ENCODE results near the gene TCL1A. TPM values are rescaled to one million over a fixed set of nuclear protein-coding genes. Genes with fewer than 3 reads are reported as not detected.

Gene TCL1A
- total RNA-seq, 1 donor from 2014 or later = not detected

DNA sequence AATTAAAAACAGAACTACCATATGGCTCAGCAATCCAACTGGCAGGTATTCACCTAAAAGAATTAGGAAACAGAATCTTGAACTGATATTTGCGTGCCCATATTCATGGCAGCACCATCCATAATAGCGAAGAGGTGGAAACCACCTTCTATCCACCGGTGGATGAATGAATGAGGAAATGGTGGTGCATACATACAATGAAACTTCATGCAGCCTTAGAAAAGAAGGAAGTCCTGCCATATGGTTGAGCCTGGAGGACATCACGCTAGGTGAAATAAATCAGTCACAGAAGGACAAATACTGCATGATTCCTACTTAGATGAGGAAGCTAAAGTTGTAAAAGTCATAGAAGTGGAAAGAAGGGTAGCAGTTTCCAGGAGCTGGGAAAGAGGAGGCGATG is 6.6 kb downstream of the TCL1A start:
- Histone ChIP-seq H3K27ac (no peak overlapping the region), H3K4me1 (no peaks in the 10 kb centered on the region), H3K4me3 (no peak overlapping the region), H3K27me3 (no peaks in the 10 kb centered on the region), H3K9me3 (no peaks in the 10 kb centered on the region), H3K36me3 (no peaks in the 10 kb centered on the region)
- DNase-seq (ENCODE audit: extremely low spot score in 2 of 2) = no peak
- intact Hi-C loops (cut with DNase I) = no loop called here
- TF ChIP-seq POLR2A (IDR thresholded peaks at IDR 0.05) (no peak), POLR2AphosphoS5 (IDR thresholded peaks at IDR 0.05; ENCODE audit: insufficient read depth in 1 of 2, low read depth in 1 of 2) (no peak)
- TF ChIP-seq, protein P1, sequence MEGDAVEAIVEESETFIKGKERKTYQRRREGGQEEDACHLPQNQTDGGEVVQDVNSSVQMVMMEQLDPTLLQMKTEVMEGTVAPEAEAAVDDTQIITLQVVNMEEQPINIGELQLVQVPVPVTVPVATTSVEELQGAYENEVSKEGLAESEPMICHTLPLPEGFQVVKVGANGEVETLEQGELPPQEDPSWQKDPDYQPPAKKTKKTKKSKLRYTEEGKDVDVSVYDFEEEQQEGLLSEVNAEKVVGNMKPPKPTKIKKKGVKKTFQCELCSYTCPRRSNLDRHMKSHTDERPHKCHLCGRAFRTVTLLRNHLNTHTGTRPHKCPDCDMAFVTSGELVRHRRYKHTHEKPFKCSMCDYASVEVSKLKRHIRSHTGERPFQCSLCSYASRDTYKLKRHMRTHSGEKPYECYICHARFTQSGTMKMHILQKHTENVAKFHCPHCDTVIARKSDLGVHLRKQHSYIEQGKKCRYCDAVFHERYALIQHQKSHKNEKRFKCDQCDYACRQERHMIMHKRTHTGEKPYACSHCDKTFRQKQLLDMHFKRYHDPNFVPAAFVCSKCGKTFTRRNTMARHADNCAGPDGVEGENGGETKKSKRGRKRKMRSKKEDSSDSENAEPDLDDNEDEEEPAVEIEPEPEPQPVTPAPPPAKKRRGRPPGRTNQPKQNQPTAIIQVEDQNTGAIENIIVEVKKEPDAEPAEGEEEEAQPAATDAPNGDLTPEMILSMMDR (IDR thresholded peaks at IDR 0.05) = no peak

GRCh38 chr14:95705518-95705917 is 8.4 kb downstream of the TCL1A start:
- intact Hi-C loops (cut with DNase I) = no loop called here
- DNase-seq (ENCODE audit: extremely low spot score in 2 of 2) = no peak

DNA sequence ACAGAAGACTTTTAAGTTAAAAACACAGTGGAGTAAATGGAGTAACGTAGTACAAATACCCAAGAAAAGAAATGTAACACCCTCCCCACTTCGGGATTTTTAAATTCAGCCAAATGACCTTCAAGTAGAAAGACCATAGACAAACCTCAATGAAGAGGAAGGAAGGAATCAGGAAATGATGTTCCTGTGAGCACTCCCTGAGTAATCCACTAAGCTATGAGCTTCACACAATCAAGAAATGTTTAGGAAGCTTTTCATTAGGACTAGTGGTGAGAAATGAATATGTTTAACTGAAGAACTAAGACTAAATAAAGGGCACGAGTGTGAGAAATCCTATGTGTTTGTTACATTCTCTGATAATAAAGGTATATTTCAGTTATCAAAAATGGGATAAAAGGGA is 10.1 kb downstream of the TCL1A start:
- no peaks in the 10 kb centered on the region for H3K4me1 ChIP-seq
- H3K36me3 ChIP-seq = no peaks in the 10 kb centered on the region
- TF ChIP-seq POLR2A (IDR thresholded peaks at IDR 0.05) = no peak
- TF ChIP-seq POLR2AphosphoS5 (IDR thresholded peaks at IDR 0.05; ENCODE audit: insufficient read depth in 1 of 2, low read depth in 1 of 2) = no peak
- TF ChIP-seq, protein P1 (IDR thresholded peaks at IDR 0.05) = no peak
- intact Hi-C loops (cut with DNase I) = no loop called here
- no peak overlapping the region for H3K27ac ChIP-seq
- DNase-seq (ENCODE audit: extremely low spot score in 2 of 2) = no peak
- H3K9me3 ChIP-seq = no peaks in the 10 kb centered on the region
- H3K27me3 ChIP-seq = no peaks in the 10 kb centered on the region
- no peak overlapping the region for H3K4me3 ChIP-seq

More at GRCh38 chr14:95705518-95705917, 8.4 kb downstream of the TCL1A start:
- Histone ChIP-seq H3K9me3 (no peaks in the 10 kb centered on the region), H3K27ac (no peak overlapping the region), H3K27me3 (no peaks in the 10 kb centered on the region), H3K36me3 (no peaks in the 10 kb centered on the region), H3K4me3 (no peak overlapping the region), H3K4me1 (no peaks in the 10 kb centered on the region)
- TF ChIP-seq POLR2AphosphoS5 (IDR thresholded peaks at IDR 0.05; ENCODE audit: insufficient read depth in 1 of 2, low read depth in 1 of 2) (no peak), POLR2A (IDR thresholded peaks at IDR 0.05) (no peak)
- TF ChIP-seq, protein P1 (IDR thresholded peaks at IDR 0.05) = no peak

DNA sequence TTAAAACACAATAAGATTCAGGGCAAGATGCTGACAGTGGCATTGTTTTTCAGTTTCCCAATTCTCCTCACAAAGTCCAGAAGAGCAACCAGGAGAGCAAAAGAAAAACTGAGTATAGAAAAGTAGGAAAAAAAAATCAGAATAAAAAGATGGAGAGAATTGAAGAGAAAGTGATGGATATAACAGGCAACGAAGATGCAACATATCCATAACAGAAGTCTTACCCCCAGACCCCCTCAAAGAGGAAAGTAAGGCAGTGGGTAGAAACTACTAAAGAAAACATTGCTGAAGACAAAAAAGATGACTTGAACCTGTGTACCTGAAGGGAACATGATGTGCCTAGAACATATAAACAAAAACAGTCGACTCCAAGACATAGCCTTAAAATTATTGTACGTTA is 10.6 kb downstream of the TCL1A start:
- Histone ChIP-seq H3K27ac (no peak overlapping the region), H3K4me3 (no peak overlapping the region), H3K36me3 (no peaks in the 10 kb centered on the region), H3K27me3 (no peaks in the 10 kb centered on the region), H3K4me1 (no peaks in the 10 kb centered on the region), H3K9me3 (no peaks in the 10 kb centered on the region)
- no peak for DNase-seq (ENCODE audit: extremely low spot score in 2 of 2)
- no peak for TF ChIP-seq POLR2A (IDR thresholded peaks at IDR 0.05)
- TF ChIP-seq POLR2AphosphoS5 (IDR thresholded peaks at IDR 0.05; ENCODE audit: insufficient read depth in 1 of 2, low read depth in 1 of 2) = no peak
- TF ChIP-seq, protein P1 (IDR thresholded peaks at IDR 0.05) = no peak
- intact Hi-C loops (cut with DNase I) = no loop called here

GRCh38 chr14:95701846-95702221 is 12.1 kb downstream of the TCL1A start:
- TF ChIP-seq POLR2A (IDR thresholded peaks at IDR 0.05) (no peak), POLR2AphosphoS5 (IDR thresholded peaks at IDR 0.05; ENCODE audit: insufficient read depth in 1 of 2, low read depth in 1 of 2) (no peak)
- TF ChIP-seq, protein P1 (IDR thresholded peaks at IDR 0.05) = no peak
- no peak overlapping the region for H3K4me3 ChIP-seq
- intact Hi-C loops (cut with DNase I) = no loop called here
- no peaks in the 10 kb centered on the region for H3K27me3 ChIP-seq
- H3K36me3 ChIP-seq = no peaks in the 10 kb centered on the region
- H3K9me3 ChIP-seq = no peaks in the 10 kb centered on the region
- H3K4me1 ChIP-seq = no peaks in the 10 kb centered on the region
- no peak for DNase-seq (ENCODE audit: extremely low spot score in 2 of 2)
- no peak overlapping the region for H3K27ac ChIP-seq

Data from vagina (tissue), 2 donors.